OCI-LY3 (cell line): ENCODE measurements around the gene CACNA2D3.

Experiments
- CTCF ChIP-seq: fragments of 200-600, 300-600 bp; sonication (generic); IDR thresholded peaks from 2 replicates; pipeline ENCODE4 v1.5.1; 2014; ENCODE audit warnings: antibody characterized with exemption, low read length, low read depth
- EZH2phosphoT487 ChIP-seq: fragments of 200-600 bp; shearing (Covaris generic); IDR thresholded peaks from 2 replicates; pipeline ENCODE4 v1.6.1; 2018; ENCODE audit warnings: antibody characterized with exemption, mixed run types, low read depth

- TF ChIP-seq CTCF (no peak), EZH2phosphoT487 (no peak)
Observed at GRCh38 chr3:54784021-54784420, 661.7 kb downstream of the CACNA2D3 start.
